ENCODE results near the gene MAD2L2. TPM values are rescaled to one million over a fixed set of nuclear protein-coding genes. Genes with fewer than 3 reads are reported as not detected.

MAD2L2 gene
- total and polyA plus RNA-seq, 9 of the 15 experiments (the other 6 are each of a cell fraction or from before 2014, with no cell fraction given) = 12.4 to 286 (median 143) TPM

DNA sequence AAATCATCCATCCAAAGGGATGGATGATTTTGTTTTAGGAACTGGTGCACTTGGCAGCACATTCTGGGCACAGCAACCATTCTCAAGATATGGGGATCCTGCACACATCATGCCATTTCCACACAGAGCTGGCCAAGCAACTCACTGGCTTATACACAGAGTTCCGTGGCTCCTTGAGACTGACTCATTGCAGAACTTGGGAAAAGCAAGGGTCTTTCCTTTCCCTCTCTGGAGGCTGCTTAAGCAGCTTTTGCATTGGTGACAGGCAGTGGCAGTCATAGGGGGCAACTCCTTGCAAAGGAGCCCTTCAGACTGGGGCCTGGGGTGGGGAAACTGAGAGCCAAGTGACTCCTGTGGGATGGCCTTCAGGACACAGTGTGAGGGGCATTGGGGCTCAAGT lies 1.9 kb upstream of the MAD2L2 start:
- Histone ChIP-seq H4K20me1 (replicated peaks; ENCODE audit: control insufficient read depth, insufficient read depth, low read length) (no peaks in the 10 kb centered on the region), H3K9me1 (ENCODE audit: control insufficient read depth, insufficient read depth, low read length) (peaks cover 4% of the 10 kb centered on the region), H3K4me2 (ENCODE audit: insufficient read depth, low read length) (no peak overlapping the region), H3K79me2 (ENCODE audit: control insufficient read depth, insufficient read depth, low read length) (peaks cover 22% of the 10 kb centered on the region), H3K36me3 (ENCODE audit: control insufficient read depth, insufficient read depth, low read length) (peaks cover 16% of the 10 kb centered on the region), H2AFZ (ENCODE audit: low read depth, low read length) (no peak overlapping the region), H3K27ac (ENCODE audit: extremely low read depth, low read depth, low read length) (no peak overlapping the region), H3K27me3 (ENCODE audit: control insufficient read depth in 2 of 2, insufficient read depth in 2 of 2, low read length in 2 of 2) (no peaks in the 10 kb centered on the region), H3K4me3 (no peak overlapping the region), H3K4me1 (replicated peaks in 1 of 2; ENCODE audit: control insufficient read depth in 2 of 2, insufficient read depth in 2 of 2, low read length in 2 of 2) (peaks cover 11 to 26% of the 10 kb centered on the region in 2 experiments), H3K9ac (ENCODE audit: insufficient read depth in 1 of 2, low read depth in 2 of 2, low read length in 2 of 2) (peak overlapping the region in 1 of 2 experiments; percentile 6; a peak in 1 of 4 replicates), H3K9me3 (replicated peaks; ENCODE audit: control insufficient read depth, insufficient read depth, low read depth, low read length) (no peaks in the 10 kb centered on the region)
- ATAC-seq (no peak), DNase-seq (ENCODE audit: extremely low read depth in 1 of 4, low spot score in 3 of 4) (no peak), FAIRE-seq (no peak)
- POLR2A ChIA-PET = interaction anchor here (0.7 to 3.3 kb wide), 9 partner anchors 7 to 227 kb away, joined by 3 to 40 read pairs (median 8); no protein-coding TSS in a partner anchor
- intact Hi-C loops (cut with micrococcal nuclease) (no loop called here), in situ Hi-C loops (cut with MboI) (no loop called here)
- no TSS peak for BruUV-seq (replicated peaks)
- CTCF ChIA-PET (ENCODE audit: low intra/inter-chr PET ratio) = no interaction called here
- 67% methylated on average over 1 of the region's 1 CpG for WGBS (ENCODE audit: insufficient coverage, low coverage, missing lambda C conversion rate)
- TF ChIP-seq CBX5 (IDR thresholded peaks at IDR 0.05; ENCODE audit: borderline replicate concordance, low read depth) (no peak), ZNF134 (CRISPR knock-in tag; conservative IDR thresholded peaks at IDR 0.05) (no peak), SP2 (IDR thresholded peaks at IDR 0.05; ENCODE audit: extremely low read depth, low read depth, low read length, poor library complexity, severe bottlenecking) (no peak)

DNA sequence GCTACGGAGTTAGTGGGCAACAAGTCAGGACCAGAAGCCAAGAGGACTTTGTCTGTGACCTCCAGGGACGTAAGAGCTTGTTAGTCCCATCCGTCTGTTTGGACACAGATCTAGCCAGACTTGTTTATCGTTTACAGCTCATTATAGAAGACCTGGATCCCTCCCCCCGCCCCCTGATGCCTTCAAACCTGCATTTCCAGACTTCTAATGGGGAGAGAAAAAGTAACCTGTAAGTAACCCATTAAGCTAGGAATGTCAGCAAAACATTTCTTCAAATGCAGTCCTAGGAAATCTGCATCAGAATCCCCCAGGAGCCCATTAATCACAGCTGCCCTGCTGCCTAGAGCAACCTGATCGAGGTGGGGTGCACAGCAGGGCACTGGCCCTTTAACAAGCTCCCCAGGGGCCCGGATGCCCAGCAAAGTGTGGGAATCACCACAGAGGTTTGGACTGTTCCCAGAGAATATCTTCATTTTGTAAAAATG lies 1.4 kb upstream of the MAD2L2 start:
- no TSS peak for BruUV-seq (replicated peaks)
- intact Hi-C loops (cut with micrococcal nuclease) = no loop called here
- POLR2A ChIA-PET = interaction anchor here (0.7 to 3.3 kb wide), 12 partner anchors 8 to 227 kb away, joined by 3 to 40 read pairs (median 5); no protein-coding TSS in a partner anchor
- H2AFZ ChIP-seq (ENCODE audit: low read depth, low read length) = peak overlapping the region; percentile 87
- in situ Hi-C loops (cut with MboI) = no loop called here
- no peaks in the 10 kb centered on the region for H3K27me3 ChIP-seq (ENCODE audit: control insufficient read depth in 2 of 2, insufficient read depth in 2 of 2, low read length in 2 of 2)
- no peak for TF ChIP-seq ZNF785 (CRISPR knock-in tag; IDR thresholded peaks at IDR 0.05)
- TF ChIP-seq ADNP (tag; IDR thresholded peaks at IDR 0.05) = no peak
- TF ChIP-seq ZFP91 (CRISPR knock-in tag; IDR thresholded peaks at IDR 0.05) = 0 out of 2 replicates have a peak, but pooled peaks have one; percentile 56
- TF ChIP-seq KAT2B (IDR thresholded peaks at IDR 0.05; ENCODE audit: low read depth, low read length) = no peak
- TF ChIP-seq MED1 (CRISPR knock-in tag; IDR thresholded peaks at IDR 0.05; ENCODE audit: borderline replicate concordance) = no peak
- peaks cover 22% of the 10 kb centered on the region for H3K79me2 ChIP-seq (ENCODE audit: control insufficient read depth, insufficient read depth, low read length)
- ATAC-seq (no peak), FAIRE-seq (no peak), DNase-seq (ENCODE audit: extremely low read depth in 1 of 4, low spot score in 3 of 4) (no peak)
- peaks cover 11 to 28% of the 10 kb centered on the region in 2 experiments for H3K4me1 ChIP-seq (replicated peaks in 1 of 2; ENCODE audit: control insufficient read depth in 2 of 2, insufficient read depth in 2 of 2, low read length in 2 of 2)
- 48% methylated on average over 7 of the region's 7 CpGs for WGBS (ENCODE audit: insufficient coverage, low coverage, missing lambda C conversion rate)
- peaks cover 4% of the 10 kb centered on the region for H3K9me1 ChIP-seq (ENCODE audit: control insufficient read depth, insufficient read depth, low read length)
- peak overlapping the region; percentile 92; the same call in 1 of the 2 replicates for H3K4me2 ChIP-seq (ENCODE audit: insufficient read depth, low read length)
- H3K27ac ChIP-seq (ENCODE audit: extremely low read depth, low read depth, low read length) = peak overlapping the region; percentile 93; the same call in 1 of the 3 replicates
- peaks cover 21% of the 10 kb centered on the region for H3K36me3 ChIP-seq (ENCODE audit: control insufficient read depth, insufficient read depth, low read length)
- CTCF ChIA-PET (ENCODE audit: low intra/inter-chr PET ratio) = no interaction called here
- H3K9me3 ChIP-seq (replicated peaks; ENCODE audit: control insufficient read depth, insufficient read depth, low read depth, low read length) = no peaks in the 10 kb centered on the region
- H3K9ac ChIP-seq (ENCODE audit: insufficient read depth in 1 of 2, low read depth in 2 of 2, low read length in 2 of 2) = peak overlapping the region in 1 of 2 experiments; percentile 86; a peak in 2 of 4 replicates
- H3K4me3 ChIP-seq = no peak overlapping the region
- H4K20me1 ChIP-seq (replicated peaks; ENCODE audit: control insufficient read depth, insufficient read depth, low read length) = no peaks in the 10 kb centered on the region; the same call in 1 of the 2 replicates
